ENCODE data around the gene MAMLD1.
"Not testable (repeated sequence)": the region's sequence is repeated elsewhere in the genome, so short reads cannot be mapped to it uniquely, and the experiment has no call there.

Gene MAMLD1

GRCh38 chrX:150362599-150363481 is at the start of gene MAMLD1:
TSS of gene MAMLD1 (plus strand) at chrX:150363317. CDS start at chrX:150445517, 82,200 bp downstream.
- DNase-seq (ENCODE audit: low read depth), result no peak

- no peak for DNase-seq (ENCODE audit: low read depth)
These were observed 49.6 kb upstream of the MAMLD1 start for GRCh38 chrX:150313514-150313913.

- DNase-seq (ENCODE audit: low read depth), result no peak
These were observed 48.9 kb upstream of the MAMLD1 start for GRCh38 chrX:150314186-150314585.

GRCh38 chrX:150316564-150316963 is 46.6 kb upstream of the MAMLD1 start:
- no peak for DNase-seq (ENCODE audit: low read depth)

- no peak for DNase-seq (ENCODE audit: low read depth)
These were observed 40.1 kb upstream of the MAMLD1 start for GRCh38 chrX:150323020-150323419.

- no peak for DNase-seq (ENCODE audit: low read depth)
These were observed 38.9 kb upstream of the MAMLD1 start for GRCh38 chrX:150324035-150324728.

GRCh38 chrX:150324919-150325318 is 38.2 kb upstream of the MAMLD1 start:
- no peak for DNase-seq (ENCODE audit: low read depth)

GRCh38 chrX:150326541-150327247 is 36.4 kb upstream of the MAMLD1 start:
- DNase-seq (ENCODE audit: low read depth), result no peak

- DNase-seq (ENCODE audit: low read depth), result no peak
These were observed 33.8 kb upstream of the MAMLD1 start for GRCh38 chrX:150329282-150329681.

GRCh38 chrX:150329868-150330267 is 33.2 kb upstream of the MAMLD1 start:
- DNase-seq (ENCODE audit: low read depth), result no peak

GRCh38 chrX:150332023-150332422 is 31.1 kb upstream of the MAMLD1 start:
- DNase-seq (ENCODE audit: low read depth), result no peak

- DNase-seq (ENCODE audit: low read depth), result no peak
These were observed 29.0 kb upstream of the MAMLD1 start for GRCh38 chrX:150334100-150334499.

- no peak for DNase-seq (ENCODE audit: low read depth)
These were observed 28.1 kb upstream of the MAMLD1 start for GRCh38 chrX:150334981-150335380.

- DNase-seq (ENCODE audit: low read depth), result no peak
These were observed 26.1 kb upstream of the MAMLD1 start for GRCh38 chrX:150337026-150337425.

GRCh38 chrX:150337536-150337935 is 25.6 kb upstream of the MAMLD1 start:
- no peak for DNase-seq (ENCODE audit: low read depth)

- no peak for DNase-seq (ENCODE audit: low read depth)
These were observed 24.5 kb upstream of the MAMLD1 start for GRCh38 chrX:150338615-150339014.

GRCh38 chrX:150339736-150340135 is 23.4 kb upstream of the MAMLD1 start:
- DNase-seq (ENCODE audit: low read depth), result no peak

GRCh38 chrX:150340326-150340725 is 22.8 kb upstream of the MAMLD1 start:
- DNase-seq (ENCODE audit: low read depth), result not testable (repeated sequence)

- no peak for DNase-seq (ENCODE audit: low read depth)
These were observed 15.6 kb upstream of the MAMLD1 start for GRCh38 chrX:150347471-150347870.

- no peak for DNase-seq (ENCODE audit: low read depth)
These were observed 14.8 kb upstream of the MAMLD1 start for GRCh38 chrX:150348365-150348764.

GRCh38 chrX:150352114-150352513 is 11.0 kb upstream of the MAMLD1 start:
- DNase-seq (ENCODE audit: low read depth), result no peak

GRCh38 chrX:150352581-150352980 is 10.5 kb upstream of the MAMLD1 start:
- no peak for DNase-seq (ENCODE audit: low read depth)

- no peak for DNase-seq (ENCODE audit: low read depth)
These were observed 7.2 kb upstream of the MAMLD1 start for GRCh38 chrX:150355913-150356312.
